Endothelial cell of umbilical vein (primary cell): ENCODE measurements around the gene SLC7A6. TPM values are rescaled to one million over a fixed set of nuclear protein-coding genes. Genes with fewer than 3 reads are reported as not detected.

Experiments used
- BruUV-seq: library from RNA; stranded (reverse); fragments of 400-500 nt; replicated peaks from 2 replicates; lab custom pipeline; 2021; lab: Mats Ljungman, UMichigan
- CTCF ChIA-PET: fragments of 300-600, 350-600 bp; sonication (Branson Sonifier 250); formaldehyde crosslinking; loops from one replicate; lab custom pipeline; 2021; ENCODE audit warnings: antibody characterized with exemption, inconsistent platforms; lab: Charles Lee
- POLR2A ChIA-PET: fragments of 300-600, 350-600 bp; sonication (Branson Sonifier 250); formaldehyde crosslinking; loops from one replicate; lab custom pipeline; 2021; ENCODE audit warnings: antibody characterized with exemption, inconsistent platforms; lab: Charles Lee
- DNase-seq: peaks from one replicate; pipeline ENCODE4 v3.0.0-alpha.2; 2011; ENCODE audit warnings: low read depth, low spot score
- FAIRE-seq: peaks from 2 replicates; lab custom pipeline; 2011; peaks lifted over from hg19 to GRCh38; lab: Jason Lieb, UNC
- H2AFZ ChIP-seq: 2 replicates; pipeline ENCODE4 v1.6.0; 2012; ENCODE audit warnings: low read depth, low read length, control low read depth, inconsistent platforms
- H3K27ac ChIP-seq: 2 replicates; pipeline ENCODE4 v1.5.1; 2011; ENCODE audit warnings: low read depth, mild to moderate bottlenecking, control low read depth, low read length, moderate library complexity; ENCODE audit not compliant: insufficient read depth
- H3K27me3 ChIP-seq, 2 experiments: 2 replicates each; pipeline versions ENCODE4 v1.6.0 to v1.6.1; 2011; ENCODE audit warnings: low read length in 2 of 2, mixed read lengths in 1 of 2; ENCODE audit not compliant: control insufficient read depth in 2 of 2, insufficient read depth in 2 of 2
- H3K36me3 ChIP-seq, 2 experiments: 2 replicates in 1 of 2; 3 replicates in 1 of 2; pipeline ENCODE4 v1.5.1; 2011; ENCODE audit warnings: low read length in 2 of 2, mild to moderate bottlenecking in 1 of 2, moderate library complexity in 1 of 2; ENCODE audit not compliant: control insufficient read depth in 2 of 2, insufficient read depth in 2 of 2; ENCODE audit errors: extremely low read depth in 1 of 2
- H3K4me1 ChIP-seq: 3 replicates; pipeline ENCODE4 v1.5.1; 2011; ENCODE audit warnings: mild to moderate bottlenecking, low read length; ENCODE audit not compliant: control insufficient read depth, insufficient read depth; ENCODE audit errors: extremely low read depth
- H3K4me2 ChIP-seq: 2 replicates; pipeline ENCODE4 v1.6.1; 2011; ENCODE audit warnings: low read length, control low read depth, mixed read lengths; ENCODE audit not compliant: insufficient read depth
- H3K4me3 ChIP-seq, 3 experiments: fragments of 200-600 bp in 1 of 3; sonication (generic), shearing (Covaris generic) in 1 of 3; replicated peaks in 1 of 3; 2 replicates each; pipeline ENCODE4 v1.5.1; 2011 to 2016; ENCODE audit warnings: control low read depth in 3 of 3, low read length in 3 of 3, mild to moderate bottlenecking in 2 of 3, inconsistent platforms in 1 of 3, low read depth in 1 of 3, moderate library complexity in 1 of 3; ENCODE audit not compliant: insufficient read depth in 1 of 3
- H3K79me2 ChIP-seq: 2 replicates; pipeline ENCODE4 v1.6.0; 2012; ENCODE audit warnings: low read length, inconsistent platforms; ENCODE audit not compliant: control insufficient read depth, insufficient read depth
- H3K9ac ChIP-seq: replicated peaks from 2 replicates; pipeline ENCODE3; 2011; ENCODE audit warnings: low read length, control low read depth; ENCODE audit not compliant: insufficient read depth; ENCODE audit errors: extremely low read depth
- H3K9me1 ChIP-seq: replicated peaks from 3 replicates; pipeline ENCODE4 v1.6.0; 2011; ENCODE audit warnings: mild to moderate bottlenecking, low read length; ENCODE audit not compliant: control insufficient read depth, insufficient read depth; ENCODE audit errors: extremely low read depth
- H3K9me3 ChIP-seq: replicated peaks from 2 replicates; pipeline ENCODE4 v1.5.1; 2012; ENCODE audit warnings: low read length, inconsistent platforms; ENCODE audit not compliant: control insufficient read depth, insufficient read depth
- H4K20me1 ChIP-seq: replicated peaks from 2 replicates; pipeline ENCODE3; 2011; ENCODE audit warnings: mild to moderate bottlenecking, low read length; ENCODE audit not compliant: control insufficient read depth, insufficient read depth; ENCODE audit errors: extremely low read depth
- CTCF ChIP-seq, 2 donors: IDR thresholded peaks; 1 replicate in 1 of 2; 2 replicates in 1 of 2; pipeline ENCODE4 v1.5.1; 2011; ENCODE audit warnings: low read length in 2 of 2, mild to moderate bottlenecking in 2 of 2, moderate library complexity in 2 of 2, control low read depth in 1 of 2, inconsistent platforms in 1 of 2, low read depth in 1 of 2; ENCODE audit not compliant: insufficient read depth in 1 of 2; ENCODE audit errors: extremely low read depth in 1 of 2
- EZH2 ChIP-seq: IDR thresholded peaks from 2 replicates; pipeline ENCODE4 v1.6.1; 2012; ENCODE audit warnings: borderline replicate concordance, low read depth, mild to moderate bottlenecking, moderate library complexity, low read length, inconsistent platforms; ENCODE audit not compliant: severe bottlenecking
- FOS ChIP-seq: IDR thresholded peaks from 2 replicates; pipeline ENCODE4 v1.6.1; 2011; ENCODE audit warnings: mild to moderate bottlenecking, low read length, moderate library complexity, borderline replicate concordance; ENCODE audit not compliant: insufficient read depth
- GATA2 ChIP-seq: IDR thresholded peaks from 2 replicates; pipeline ENCODE4 v1.7.0; 2011; ENCODE audit warnings: low read depth, mild to moderate bottlenecking, moderate library complexity, mixed read lengths, low read length; ENCODE audit not compliant: insufficient read length, insufficient read depth
- JUN ChIP-seq: IDR thresholded peaks from 2 replicates; pipeline ENCODE4 v1.6.1; 2011; ENCODE audit warnings: borderline replicate concordance, low read depth; ENCODE audit not compliant: insufficient read length, insufficient read depth
- MAX ChIP-seq: IDR thresholded peaks from 2 replicates; pipeline ENCODE4 v1.6.1; 2011; ENCODE audit not compliant: insufficient read depth, insufficient read length
- MYC ChIP-seq: IDR thresholded peaks from one replicate; pipeline ENCODE4 v1.6.1; 2011; ENCODE audit warnings: mild to moderate bottlenecking, low read depth, low read length
- POLR2A ChIP-seq: IDR thresholded peaks from 2 replicates; pipeline ENCODE4 v1.6.1; 2012; ENCODE audit warnings: low read depth, mild to moderate bottlenecking, control low read depth, low read length
- POLR2AphosphoS5 ChIP-seq: IDR thresholded peaks from 2 replicates; pipeline ENCODE4 v1.6.1; 2012; ENCODE audit warnings: low read depth, mild to moderate bottlenecking, control low read depth, low read length, moderate library complexity; ENCODE audit not compliant: insufficient read depth
- dilution Hi-C: fragments of 300-500 bp; cut with MboI; formaldehyde crosslinking; loops from one replicate; pipeline ENCODE4 v1.15.0; 2019; ENCODE audit warnings: low sequenced_read_pairs; ENCODE audit not compliant: extremely low pct_ligation_motif_present
- intact Hi-C: fragments of 100-400 bp; cut with micrococcal nuclease; formaldehyde crosslinking; loops from one replicate; pipeline ENCODE4 v1.10.0; 2022
- polyA plus RNA-seq, 4 experiments: library from polyadenylated mRNA; depleted of rRNA in 3 of 4; stranded (reverse) in 3 of 4; unstranded in 1 of 4; fragments of >200 nt; gene quantifications; 2 replicates each; pipeline versions ENCODE4 v1.2.1 to v1.2.3, GENCODE V29; 2011 to 2012; ENCODE audit warnings: missing spikeins in 1 of 4
- total RNA-seq: library from RNA; stranded (reverse); gene quantifications from 2 replicates; pipeline ENCODE4 v1.2.3, GENCODE V29; 2021

The SLC7A6 gene
- total and polyA plus RNA-seq, 2 donors (not counting 3 experiments of a cell fraction or from before 2014, with no cell fraction given): 68.0 to 86.5 TPM

GRCh38 chr16:68283801-68284598 lies 19.7 kb downstream of the SLC7A6 start:
- no peak for DNase-seq
- Histone ChIP-seq H3K9me3 (no peaks in the 10 kb centered on the region), H3K79me2 (peaks cover 55% of the 10 kb centered on the region), H3K4me2 (no peak overlapping the region), H3K9me1 (no peaks in the 10 kb centered on the region), H3K9ac (no peak overlapping the region), H3K4me3 (no peak overlapping the region), H3K27ac (no peak overlapping the region), H3K27me3 (no peaks in the 10 kb centered on the region), H3K36me3 (peaks cover 4% of the 10 kb centered on the region in 2 experiments), H4K20me1 (no peaks in the 10 kb centered on the region), H2AFZ (no peak overlapping the region), H3K4me1 (peaks cover 46% of the 10 kb centered on the region)
- FAIRE-seq: no peak
- intact Hi-C loops: no loop called here
- ChIA-PET CTCF (interaction anchor here (0.9 to 4.0 kb wide), 6 partner anchors 11 to 45 kb away, joined by 3 to 25 read pairs (median 6); partner anchors contain the start of genes PRMT7, SLC7A6 and SLC7A6OS), POLR2A (interaction anchor here (1.0 kb wide), 1 partner anchor 8 kb away, joined by 3 read pairs; no protein-coding TSS in a partner anchor)
- dilution Hi-C loops: no loop called here
- TF ChIP-seq FOS: no peak
- no peak for TF ChIP-seq POLR2AphosphoS5
- no peak for TF ChIP-seq POLR2A
- no peak for TF ChIP-seq GATA2
- no peak for TF ChIP-seq EZH2
- TF ChIP-seq CTCF (IDR thresholded peaks at IDR 0.05; ENCODE audit: extremely low read depth in 1 of 2, insufficient read depth in 1 of 2, low read depth in 1 of 2, low read length in 2 of 2): no peak
- no peak for TF ChIP-seq MYC
- TF ChIP-seq MAX: no peak
- TF ChIP-seq JUN: no peak
- BruUV-seq: no TSS peak
